Endothelial cell of umbilical vein (primary cell): ENCODE data around the gene GZMM. TPM values are rescaled to one million over a fixed set of nuclear protein-coding genes. Genes with fewer than 3 reads are reported as not detected.

Experiments
- BruUV-seq: library from RNA; stranded (reverse); fragments of 400-500 nt; replicated peaks from 2 replicates; lab custom pipeline; 2021; lab: Mats Ljungman, UMichigan
- CTCF ChIA-PET: fragments of 300-600, 350-600 bp; sonication (Branson Sonifier 250); formaldehyde crosslinking; loops from one replicate; lab custom pipeline; 2021; ENCODE audit warnings: antibody characterized with exemption, inconsistent platforms; lab: Charles Lee
- POLR2A ChIA-PET: fragments of 300-600, 350-600 bp; sonication (Branson Sonifier 250); formaldehyde crosslinking; loops from one replicate; lab custom pipeline; 2021; ENCODE audit warnings: antibody characterized with exemption, inconsistent platforms; lab: Charles Lee
- DNase-seq: peaks from one replicate; pipeline ENCODE4 v3.0.0-alpha.2; 2011; ENCODE audit warnings: low read depth, low spot score
- FAIRE-seq: peaks from 2 replicates; lab custom pipeline; 2011; peaks lifted over from hg19 to GRCh38; lab: Jason Lieb, UNC
- H2AFZ ChIP-seq: 2 replicates; pipeline ENCODE4 v1.6.0; 2012; ENCODE audit warnings: low read depth, low read length, control low read depth, inconsistent platforms
- H3K27ac ChIP-seq: 2 replicates; pipeline ENCODE4 v1.5.1; 2011; ENCODE audit warnings: low read depth, mild to moderate bottlenecking, control low read depth, low read length, moderate library complexity; ENCODE audit not compliant: insufficient read depth
- H3K27me3 ChIP-seq, 2 experiments: 2 replicates each; pipeline versions ENCODE4 v1.6.0 to v1.6.1; 2011; ENCODE audit warnings: low read length in 2 of 2, mixed read lengths in 1 of 2; ENCODE audit not compliant: control insufficient read depth in 2 of 2, insufficient read depth in 2 of 2
- H3K36me3 ChIP-seq, 2 experiments: 2 replicates in 1 of 2; 3 replicates in 1 of 2; pipeline ENCODE4 v1.5.1; 2011; ENCODE audit warnings: low read length in 2 of 2, mild to moderate bottlenecking in 1 of 2, moderate library complexity in 1 of 2; ENCODE audit not compliant: control insufficient read depth in 2 of 2, insufficient read depth in 2 of 2; ENCODE audit errors: extremely low read depth in 1 of 2
- H3K4me1 ChIP-seq: 3 replicates; pipeline ENCODE4 v1.5.1; 2011; ENCODE audit warnings: mild to moderate bottlenecking, low read length; ENCODE audit not compliant: control insufficient read depth, insufficient read depth; ENCODE audit errors: extremely low read depth
- H3K4me2 ChIP-seq: 2 replicates; pipeline ENCODE4 v1.6.1; 2011; ENCODE audit warnings: low read length, control low read depth, mixed read lengths; ENCODE audit not compliant: insufficient read depth
- H3K4me3 ChIP-seq, 3 experiments: fragments of 200-600 bp in 1 of 3; sonication (generic), shearing (Covaris generic) in 1 of 3; replicated peaks in 1 of 3; 2 replicates each; pipeline ENCODE4 v1.5.1; 2011 to 2016; ENCODE audit warnings: control low read depth in 3 of 3, low read length in 3 of 3, mild to moderate bottlenecking in 2 of 3, inconsistent platforms in 1 of 3, low read depth in 1 of 3, moderate library complexity in 1 of 3; ENCODE audit not compliant: insufficient read depth in 1 of 3
- H3K79me2 ChIP-seq: 2 replicates; pipeline ENCODE4 v1.6.0; 2012; ENCODE audit warnings: low read length, inconsistent platforms; ENCODE audit not compliant: control insufficient read depth, insufficient read depth
- H3K9ac ChIP-seq: replicated peaks from 2 replicates; pipeline ENCODE3; 2011; ENCODE audit warnings: low read length, control low read depth; ENCODE audit not compliant: insufficient read depth; ENCODE audit errors: extremely low read depth
- H3K9me1 ChIP-seq: replicated peaks from 3 replicates; pipeline ENCODE4 v1.6.0; 2011; ENCODE audit warnings: mild to moderate bottlenecking, low read length; ENCODE audit not compliant: control insufficient read depth, insufficient read depth; ENCODE audit errors: extremely low read depth
- H3K9me3 ChIP-seq: replicated peaks from 2 replicates; pipeline ENCODE4 v1.5.1; 2012; ENCODE audit warnings: low read length, inconsistent platforms; ENCODE audit not compliant: control insufficient read depth, insufficient read depth
- H4K20me1 ChIP-seq: replicated peaks from 2 replicates; pipeline ENCODE3; 2011; ENCODE audit warnings: mild to moderate bottlenecking, low read length; ENCODE audit not compliant: control insufficient read depth, insufficient read depth; ENCODE audit errors: extremely low read depth
- CTCF ChIP-seq, 2 donors: IDR thresholded peaks; 1 replicate in 1 of 2; 2 replicates in 1 of 2; pipeline ENCODE4 v1.5.1; 2011; ENCODE audit warnings: low read length in 2 of 2, mild to moderate bottlenecking in 2 of 2, moderate library complexity in 2 of 2, control low read depth in 1 of 2, inconsistent platforms in 1 of 2, low read depth in 1 of 2; ENCODE audit not compliant: insufficient read depth in 1 of 2; ENCODE audit errors: extremely low read depth in 1 of 2
- EZH2 ChIP-seq: IDR thresholded peaks from 2 replicates; pipeline ENCODE4 v1.6.1; 2012; ENCODE audit warnings: borderline replicate concordance, low read depth, mild to moderate bottlenecking, moderate library complexity, low read length, inconsistent platforms; ENCODE audit not compliant: severe bottlenecking
- FOS ChIP-seq: IDR thresholded peaks from 2 replicates; pipeline ENCODE4 v1.6.1; 2011; ENCODE audit warnings: mild to moderate bottlenecking, low read length, moderate library complexity, borderline replicate concordance; ENCODE audit not compliant: insufficient read depth
- GATA2 ChIP-seq: IDR thresholded peaks from 2 replicates; pipeline ENCODE4 v1.7.0; 2011; ENCODE audit warnings: low read depth, mild to moderate bottlenecking, moderate library complexity, mixed read lengths, low read length; ENCODE audit not compliant: insufficient read length, insufficient read depth
- JUN ChIP-seq: IDR thresholded peaks from 2 replicates; pipeline ENCODE4 v1.6.1; 2011; ENCODE audit warnings: borderline replicate concordance, low read depth; ENCODE audit not compliant: insufficient read length, insufficient read depth
- MAX ChIP-seq: IDR thresholded peaks from 2 replicates; pipeline ENCODE4 v1.6.1; 2011; ENCODE audit not compliant: insufficient read depth, insufficient read length
- POLR2A ChIP-seq: IDR thresholded peaks from 2 replicates; pipeline ENCODE4 v1.6.1; 2012; ENCODE audit warnings: low read depth, mild to moderate bottlenecking, control low read depth, low read length
- POLR2AphosphoS5 ChIP-seq: IDR thresholded peaks from 2 replicates; pipeline ENCODE4 v1.6.1; 2012; ENCODE audit warnings: low read depth, mild to moderate bottlenecking, control low read depth, low read length, moderate library complexity; ENCODE audit not compliant: insufficient read depth
- dilution Hi-C: fragments of 300-500 bp; cut with MboI; formaldehyde crosslinking; loops from one replicate; pipeline ENCODE4 v1.15.0; 2019; ENCODE audit warnings: low sequenced_read_pairs; ENCODE audit not compliant: extremely low pct_ligation_motif_present
- intact Hi-C: fragments of 100-400 bp; cut with micrococcal nuclease; formaldehyde crosslinking; loops from one replicate; pipeline ENCODE4 v1.10.0; 2022
- polyA plus RNA-seq, 4 experiments: library from polyadenylated mRNA; depleted of rRNA in 3 of 4; stranded (reverse) in 3 of 4; unstranded in 1 of 4; fragments of >200 nt; gene quantifications; 2 replicates each; pipeline versions ENCODE4 v1.2.1 to v1.2.3, GENCODE V29; 2011 to 2012; ENCODE audit warnings: missing spikeins in 1 of 4
- total RNA-seq: library from RNA; stranded (reverse); gene quantifications from 2 replicates; pipeline ENCODE4 v1.2.3, GENCODE V29; 2021

Gene GZMM
- total and polyA plus RNA-seq, 2 donors (not counting 3 experiments of a cell fraction or from before 2014, with no cell fraction given) = not detected

GRCh38 chr19:525029-525428 is 18.8 kb upstream of the GZMM start:
- DNase-seq (no peak), FAIRE-seq (no peak)
- no peaks in the 10 kb centered on the region for H4K20me1 ChIP-seq
- no peak for TF ChIP-seq POLR2AphosphoS5
- no peak for TF ChIP-seq POLR2A
- no peak for TF ChIP-seq EZH2
- TF ChIP-seq FOS = no peak
- TF ChIP-seq GATA2 = no peak
- TF ChIP-seq CTCF (IDR thresholded peaks at IDR 0.05; ENCODE audit: extremely low read depth in 1 of 2, insufficient read depth in 1 of 2, low read depth in 1 of 2, low read length in 2 of 2) = no peak
- TF ChIP-seq JUN = no peak
- no peak for TF ChIP-seq MAX
- no peak overlapping the region for H3K4me2 ChIP-seq
- no peak overlapping the region for H2AFZ ChIP-seq
- ChIA-PET POLR2A (no interaction called here), CTCF (no interaction called here)
- H3K36me3 ChIP-seq = no peaks in the 10 kb centered on the region
- BruUV-seq = no TSS peak
- peaks cover 0 to 1% of the 10 kb centered on the region in 2 experiments for H3K27me3 ChIP-seq
- no peak overlapping the region for H3K27ac ChIP-seq
- H3K9ac ChIP-seq = no peak overlapping the region
- no peaks in the 10 kb centered on the region for H3K9me1 ChIP-seq
- H3K79me2 ChIP-seq = no peaks in the 10 kb centered on the region
- no peaks in the 10 kb centered on the region for H3K9me3 ChIP-seq
- intact Hi-C loops = no loop called here
- dilution Hi-C loops = no loop called here
- H3K4me3 ChIP-seq = no peak overlapping the region
- H3K4me1 ChIP-seq = no peaks in the 10 kb centered on the region
